Breast epithelium (tissue), 4 donors: ENCODE measurements around the gene CR2. TPM values are rescaled to one million over a fixed set of nuclear protein-coding genes. Genes with fewer than 3 reads are reported as not detected.

ENCODE experiments used
- DNase-seq, 2 donors: peaks; one replicate each; pipeline ENCODE4 v3.0.0-alpha.2; 2019; ENCODE audit warnings: low spot score in 2 of 2
- H3K27ac ChIP-seq, 2 donors: fragments of 200-600 bp; sonication (generic) in 1 of 2; one replicate each; pipeline ENCODE4 v1.5.1; 2016 to 2019; ENCODE audit warnings: mild to moderate bottlenecking in 1 of 2
- H3K27me3 ChIP-seq, 2 donors: fragments of 200-600 bp; sonication (generic) in 1 of 2; one replicate each; pipeline versions ENCODE4 v1.5.1 to v1.6.0; 2017 to 2019; ENCODE audit warnings: control low read depth in 1 of 2, mild to moderate bottlenecking in 1 of 2
- H3K36me3 ChIP-seq: fragments of 200-600 bp; one replicate; pipeline ENCODE4 v1.5.1; 2019
- H3K4me1 ChIP-seq, 2 donors: fragments of 200-600 bp; sonication (generic); one replicate each; pipeline ENCODE4 v1.5.1; 2016 to 2019; ENCODE audit warnings: control low read depth in 1 of 2
- H3K4me3 ChIP-seq, 3 donors: fragments of 200-600 bp; sonication (generic); 1 replicate in 2 of 3; 2 replicates in 1 of 3; pipeline ENCODE4 v1.5.1; 2016 to 2019; ENCODE audit warnings: mild to moderate bottlenecking in 3 of 3, moderate library complexity in 2 of 3
- H3K9me3 ChIP-seq, 2 donors: fragments of 200-600 bp; sonication (generic) in 1 of 2; one replicate each; pipeline ENCODE4 v1.5.1; 2016 to 2019; ENCODE audit warnings: control low read depth in 1 of 2
- CTCF ChIP-seq, 3 donors: fragments of 450-650 bp; IDR thresholded peaks; one replicate each; pipeline ENCODE4 v1.5.1; 2016 to 2017; ENCODE audit warnings: antibody characterized with exemption in 3 of 3, mild to moderate bottlenecking in 3 of 3, moderate library complexity in 3 of 3
- POLR2A ChIP-seq: fragments of 450-650 bp; IDR thresholded peaks from one replicate; pipeline ENCODE4 v1.6.1; 2016; ENCODE audit warnings: antibody characterized with exemption, mild to moderate bottlenecking, moderate library complexity
- POLR2AphosphoS5 ChIP-seq, 3 donors: sonication (generic); formaldehyde crosslinking; IDR thresholded peaks; one replicate each; pipeline ENCODE4 v1.6.1; 2017; ENCODE audit warnings: antibody characterized with exemption in 3 of 3
- intact Hi-C: fragments of 100-400 bp; cut with DNase I; formaldehyde crosslinking; loops from one replicate; pipeline ENCODE4 v1.15.1; 2023; ENCODE audit warnings: low total_unique reads
- total RNA-seq, 3 donors: library from RNA; depleted of rRNA; stranded (reverse); fragments of >200 nt; gene quantifications; one replicate each; pipeline ENCODE4 v1.1.0, GENCODE V29; 2016

CR2 gene
- total RNA-seq, 3 donors from 2014 or later, result under 0.01 to 0.29 TPM; not detected in 1

- Histone ChIP-seq H3K4me1 (no peaks in the 10 kb centered on the region), H3K27me3 (peaks cover 0 to 26% of the 10 kb centered on the region in 2 donors), H3K36me3 (no peaks in the 10 kb centered on the region), H3K9me3 (no peaks in the 10 kb centered on the region), H3K27ac (no peak overlapping the region), H3K4me3 (peak overlapping the region; percentile 35 to 68 (median 54))
- TF ChIP-seq CTCF (IDR thresholded peaks at IDR 0.05), result no peak
- no peak for TF ChIP-seq POLR2AphosphoS5 (IDR thresholded peaks at IDR 0.05)
- TF ChIP-seq POLR2A, result no peak
- intact Hi-C loops, result no loop called here
- DNase-seq, result no peak
These were observed 450 bp upstream of the CR2 start for GRCh38 chr1:207453710-207454045.

- Histone ChIP-seq H3K4me1 (no peaks in the 10 kb centered on the region), H3K27me3 (peaks cover 0 to 26% of the 10 kb centered on the region in 2 donors), H3K4me3 (peak overlapping the region in 2 of 3 donors; percentile 54 to 68), H3K9me3 (no peaks in the 10 kb centered on the region), H3K27ac (no peak overlapping the region), H3K36me3 (no peaks in the 10 kb centered on the region)
- intact Hi-C loops, result no loop called here
- DNase-seq, result no peak
- TF ChIP-seq POLR2AphosphoS5 (IDR thresholded peaks at IDR 0.05) (no peak), CTCF (IDR thresholded peaks at IDR 0.05) (no peak), POLR2A (no peak)
These were observed 1.1 kb downstream of the CR2 start for GRCh38 chr1:207455183-207455754.

GRCh38 chr1:207458414-207458813, 4.3 kb downstream of the CR2 start:
- Histone ChIP-seq H3K9me3 (no peaks in the 10 kb centered on the region), H3K36me3 (no peaks in the 10 kb centered on the region), H3K27ac (no peak overlapping the region), H3K4me1 (no peaks in the 10 kb centered on the region), H3K4me3 (no peak overlapping the region), H3K27me3 (peaks cover 0 to 18% of the 10 kb centered on the region in 2 donors)
- intact Hi-C loops, result no loop called here
- no peak for DNase-seq
- TF ChIP-seq POLR2A (no peak), POLR2AphosphoS5 (IDR thresholded peaks at IDR 0.05) (no peak), CTCF (IDR thresholded peaks at IDR 0.05) (no peak)

GRCh38 chr1:207459008-207459407, 4.9 kb downstream of the CR2 start:
- no peak overlapping the region for H3K27ac ChIP-seq
- no peak for TF ChIP-seq POLR2AphosphoS5 (IDR thresholded peaks at IDR 0.05)
- no peak for TF ChIP-seq POLR2A
- TF ChIP-seq CTCF (IDR thresholded peaks at IDR 0.05), result no peak

GRCh38 chr1:207461649-207462048, 7.5 kb downstream of the CR2 start:
- DNase-seq, result no peak
- H3K9me3 ChIP-seq, result no peaks in the 10 kb centered on the region
- H3K4me3 ChIP-seq, result no peak overlapping the region
- H3K27ac ChIP-seq, result no peak overlapping the region
- no peaks in the 10 kb centered on the region for H3K27me3 ChIP-seq
- no peak for TF ChIP-seq CTCF (IDR thresholded peaks at IDR 0.05)
- H3K4me1 ChIP-seq, result no peaks in the 10 kb centered on the region
- H3K36me3 ChIP-seq, result no peaks in the 10 kb centered on the region
- intact Hi-C loops, result no loop called here

More at GRCh38 chr1:207459008-207459407, 4.9 kb downstream of the CR2 start:
- no peak overlapping the region for H3K4me3 ChIP-seq
- no peaks in the 10 kb centered on the region for H3K9me3 ChIP-seq
- no peaks in the 10 kb centered on the region for H3K36me3 ChIP-seq
- H3K4me1 ChIP-seq, result no peaks in the 10 kb centered on the region
- DNase-seq, result no peak
- peaks cover 0 to 16% of the 10 kb centered on the region in 2 donors for H3K27me3 ChIP-seq
- intact Hi-C loops, result no loop called here
